GM18858 (cell line): Measurements from ENCODE around the gene C1orf198.

ENCODE experiments used
- ATAC-seq: cut with Tn5 transposase; IDR thresholded peaks from one replicate; pipeline ENCODE4 v1.9.1; 2021; ENCODE audit not compliant: unreplicated experiment

C1orf198 gene

GRCh38 chr1:230836793-230837192, 31.5 kb downstream of the C1orf198 start:
- ATAC-seq: no peak

DNA sequence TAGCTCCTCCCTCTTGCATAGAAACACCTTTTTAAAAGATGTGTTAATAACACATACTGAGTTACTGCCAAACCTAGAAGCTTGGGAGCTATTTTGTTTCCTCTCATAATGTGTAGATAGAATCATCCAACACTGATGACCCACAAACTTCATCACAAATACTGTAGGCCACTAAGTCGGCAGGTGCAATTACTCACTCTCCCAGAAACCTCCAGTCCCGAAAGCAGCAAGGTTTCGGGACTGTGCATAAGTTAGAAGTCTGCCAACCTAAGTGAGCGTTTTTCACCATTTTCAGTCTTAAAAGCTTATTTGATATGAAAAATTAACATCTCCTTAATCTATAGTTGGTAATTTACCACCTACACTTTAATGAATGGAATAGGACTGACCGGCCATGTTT, 32.0 kb downstream of the C1orf198 start:
- no peak for ATAC-seq

- ATAC-seq: no peak
Measured at GRCh38 chr1:230834292-230834691, 34.0 kb downstream of the C1orf198 start.

DNA sequence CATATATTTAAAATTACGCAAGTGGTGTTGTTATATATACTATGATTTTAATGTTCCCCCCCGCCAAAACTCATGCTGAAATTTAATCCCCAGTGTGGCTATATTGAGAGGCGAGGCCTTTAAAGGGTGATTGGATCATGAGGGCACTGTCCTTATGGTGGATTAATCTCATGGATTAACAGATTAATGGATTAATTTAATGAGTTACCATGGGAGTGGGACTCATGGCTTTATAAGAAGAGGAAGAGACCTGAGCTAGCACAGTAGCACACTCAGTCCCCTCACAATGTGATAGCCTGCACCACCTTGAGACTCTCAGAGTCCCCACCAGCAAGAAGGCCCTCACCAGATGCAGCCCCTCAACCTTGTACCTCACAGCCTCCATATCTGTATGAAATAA, 34.8 kb downstream of the C1orf198 start:
- ATAC-seq: no peak

- ATAC-seq: no peak
Measured at GRCh38 chr1:230832476-230832875, 35.8 kb downstream of the C1orf198 start.

GRCh38 chr1:230831771-230832170, 36.5 kb downstream of the C1orf198 start:
- no peak for ATAC-seq

- no peak for ATAC-seq
Measured at GRCh38 chr1:230828421-230828820, 39.9 kb downstream of the C1orf198 start.

- no peak for ATAC-seq
Measured at GRCh38 chr1:230827801-230828200, 40.5 kb downstream of the C1orf198 start.

- ATAC-seq: no peak
Measured at GRCh38 chr1:230827081-230827681, 41.1 kb downstream of the C1orf198 start.

GRCh38 chr1:230826166-230826875, 42.0 kb downstream of the C1orf198 start:
- ATAC-seq: no peak

GRCh38 chr1:230825761-230826160, 42.6 kb downstream of the C1orf198 start:
- ATAC-seq: no peak

DNA sequence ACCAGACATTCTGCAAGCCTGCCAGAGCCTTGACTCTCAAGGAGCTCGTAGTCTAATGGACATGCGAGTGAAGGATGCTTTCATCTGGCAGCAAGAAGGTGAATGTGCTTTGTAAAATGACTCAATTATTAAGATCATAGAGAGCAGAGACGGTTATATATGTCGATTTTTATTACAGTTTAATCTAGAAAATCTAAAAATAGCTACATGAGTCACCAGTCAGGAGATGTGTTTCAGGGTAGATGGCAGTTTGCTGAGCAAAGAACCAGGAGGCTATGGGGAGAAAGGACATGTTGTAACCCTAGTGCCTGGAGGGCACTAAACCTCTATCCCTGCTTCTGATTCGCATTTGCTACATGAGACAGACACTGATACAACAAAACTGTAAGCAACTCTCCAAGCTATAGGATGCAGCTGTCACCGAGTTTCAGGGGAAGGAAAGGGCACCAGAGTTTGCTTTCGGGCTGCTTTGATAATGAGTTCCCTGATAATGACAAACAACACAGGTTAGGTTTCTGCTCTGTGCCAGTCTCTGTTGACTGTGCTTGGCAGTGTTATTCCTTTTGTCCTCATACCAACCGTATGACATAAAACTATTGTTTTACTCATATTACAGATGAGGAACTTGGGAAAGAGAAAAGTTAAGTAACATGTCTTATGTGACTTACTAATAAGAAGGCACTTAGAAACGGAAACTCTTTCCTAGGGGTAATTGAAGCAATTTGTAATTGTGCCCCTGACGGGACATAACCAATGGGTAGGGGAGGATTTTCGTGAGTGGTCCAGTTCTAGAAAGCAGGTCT, 43.2 kb downstream of the C1orf198 start:
- no peak for ATAC-seq

GRCh38 chr1:230824551-230824918, 43.8 kb downstream of the C1orf198 start:
- ATAC-seq: no peak

- no peak for ATAC-seq
Measured at GRCh38 chr1:230823931-230824381, 44.4 kb downstream of the C1orf198 start.

- ATAC-seq: no peak
Measured at GRCh38 chr1:230823426-230823825, 44.9 kb downstream of the C1orf198 start.

GRCh38 chr1:230822092-230822581, 46.2 kb downstream of the C1orf198 start:
- no peak for ATAC-seq

DNA sequence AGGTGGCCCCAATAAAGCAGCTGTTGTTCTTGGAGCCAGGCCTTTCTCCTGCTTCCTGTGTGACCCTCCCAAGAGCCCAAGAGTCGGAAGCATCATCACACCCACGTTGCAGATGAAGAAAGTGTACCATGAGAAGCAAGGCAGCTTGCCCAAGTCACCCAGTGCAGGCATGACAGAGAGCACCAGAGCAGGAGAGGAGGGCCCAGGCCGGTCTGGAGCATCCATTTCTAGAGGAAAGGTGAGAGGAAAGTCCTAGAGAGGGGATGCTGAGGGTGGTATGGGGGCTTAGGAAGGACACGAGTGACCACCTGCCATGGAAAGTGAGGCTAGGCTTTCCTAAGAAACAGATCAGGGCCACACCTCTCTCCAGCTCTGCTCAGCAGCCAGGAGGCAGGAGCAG, 47.0 kb downstream of the C1orf198 start:
- no peak for ATAC-seq

DNA sequence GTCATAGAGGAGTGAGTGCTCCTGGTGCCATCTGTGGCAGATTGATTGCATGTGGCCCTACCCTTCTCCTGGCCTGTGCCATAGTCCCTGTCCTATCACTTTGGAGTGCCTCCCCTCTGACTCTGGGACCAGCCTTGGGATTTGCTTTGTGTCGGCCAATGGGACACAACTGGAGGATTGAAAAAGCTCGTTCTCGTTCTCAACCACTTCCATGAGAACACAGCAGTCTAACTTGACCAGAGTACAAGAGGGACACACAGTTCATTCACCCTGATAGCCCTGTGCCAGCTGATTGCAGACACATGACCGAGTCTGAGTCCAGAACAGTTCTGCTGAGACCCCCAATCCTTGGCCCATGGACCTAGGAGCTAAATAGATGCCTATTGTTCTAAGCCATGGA, 47.8 kb downstream of the C1orf198 start:
- ATAC-seq: no peak

- no peak for ATAC-seq
Measured at GRCh38 chr1:230819976-230820375, 48.3 kb downstream of the C1orf198 start.

DNA sequence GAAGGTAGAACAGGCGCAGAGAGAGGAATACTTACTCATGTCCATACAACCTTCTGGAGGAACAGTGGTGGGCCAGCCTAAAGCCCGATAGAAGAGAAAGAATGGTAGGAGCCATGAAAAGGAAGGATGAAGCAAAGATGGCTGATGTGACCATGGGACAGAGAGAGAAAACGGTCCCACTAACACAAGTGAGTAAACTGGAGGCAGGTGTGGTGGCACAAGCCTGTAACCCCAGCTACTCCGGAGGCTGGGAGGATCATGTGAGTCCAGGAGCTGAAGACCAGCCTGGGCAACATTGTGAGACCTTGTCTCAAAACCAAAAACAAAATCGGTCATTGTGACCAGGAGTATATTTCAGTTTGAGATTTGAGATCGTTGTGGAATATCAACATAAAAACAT, 49.4 kb downstream of the C1orf198 start:
- no peak for ATAC-seq

- ATAC-seq: no peak
Measured at GRCh38 chr1:230818367-230818766, 50.0 kb downstream of the C1orf198 start.

DNA sequence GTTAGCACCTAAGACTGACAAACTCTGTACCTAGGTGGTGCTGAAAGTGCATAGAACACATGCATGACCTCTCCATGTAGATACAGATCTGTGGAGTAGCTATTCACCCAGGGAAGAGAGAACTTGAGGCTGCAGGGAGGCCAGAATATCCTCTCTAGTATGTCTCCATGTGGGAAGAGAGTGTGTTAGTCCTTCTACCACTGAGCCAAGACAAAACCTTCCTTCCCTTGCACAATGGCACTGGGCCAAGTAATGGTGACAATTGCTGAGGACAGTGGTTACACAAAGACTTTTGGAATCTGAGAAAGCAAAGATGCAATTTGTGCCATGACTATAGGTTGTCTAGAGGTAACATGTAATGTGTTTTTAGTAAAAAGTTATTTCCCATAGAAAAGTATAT, 52.3 kb downstream of the C1orf198 start:
- ATAC-seq: no peak
